ENCODE measurements around the gene VAMP2.

DNA sequence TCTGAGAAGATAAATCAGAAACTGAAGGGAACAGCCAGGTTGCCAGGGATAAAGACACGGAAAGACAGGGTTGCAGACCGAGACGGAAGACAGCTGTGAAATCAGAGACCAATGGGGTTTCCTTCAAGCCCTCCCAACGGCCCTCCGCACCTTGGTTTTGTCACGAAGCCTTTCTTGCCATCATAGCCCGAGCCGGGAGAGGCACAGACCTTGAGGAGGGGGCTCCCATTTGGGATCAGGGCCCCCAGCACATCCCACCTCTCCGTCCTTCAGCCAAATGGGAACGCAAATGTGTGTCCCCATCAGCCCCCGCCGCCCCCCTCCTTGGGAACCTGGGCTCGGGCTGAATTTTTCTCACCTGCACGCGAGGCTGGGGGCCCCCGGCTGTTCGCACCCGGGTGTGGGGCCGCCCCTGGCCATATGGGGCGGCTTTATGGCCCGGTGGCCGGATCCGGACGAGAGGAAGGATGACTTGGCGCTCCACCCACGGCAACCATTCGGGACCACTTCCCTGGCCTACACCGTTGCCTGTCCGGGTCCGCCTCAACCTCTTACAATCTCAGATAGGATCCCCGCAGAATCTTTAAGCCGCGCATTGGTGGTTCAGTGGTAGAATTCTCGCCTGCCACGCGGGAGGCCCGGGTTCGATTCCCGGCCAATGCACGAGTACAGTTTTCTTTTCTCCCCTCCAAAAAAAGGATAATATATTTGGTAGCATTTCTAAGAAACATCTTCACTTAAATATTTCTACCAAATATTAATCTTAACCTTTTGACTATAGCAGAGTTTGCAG is 37.4 kb downstream of the VAMP2 start:
- TF ChIP-seq MAZ (IDR thresholded peaks at IDR 0.05; ENCODE audit: borderline replicate concordance, low read depth, low read length) (no peak), NFE2L2 (IDR thresholded peaks at IDR 0.05; ENCODE audit: low read depth, low read length) (no peak)
- TF ChIP-seq, protein P1, sequence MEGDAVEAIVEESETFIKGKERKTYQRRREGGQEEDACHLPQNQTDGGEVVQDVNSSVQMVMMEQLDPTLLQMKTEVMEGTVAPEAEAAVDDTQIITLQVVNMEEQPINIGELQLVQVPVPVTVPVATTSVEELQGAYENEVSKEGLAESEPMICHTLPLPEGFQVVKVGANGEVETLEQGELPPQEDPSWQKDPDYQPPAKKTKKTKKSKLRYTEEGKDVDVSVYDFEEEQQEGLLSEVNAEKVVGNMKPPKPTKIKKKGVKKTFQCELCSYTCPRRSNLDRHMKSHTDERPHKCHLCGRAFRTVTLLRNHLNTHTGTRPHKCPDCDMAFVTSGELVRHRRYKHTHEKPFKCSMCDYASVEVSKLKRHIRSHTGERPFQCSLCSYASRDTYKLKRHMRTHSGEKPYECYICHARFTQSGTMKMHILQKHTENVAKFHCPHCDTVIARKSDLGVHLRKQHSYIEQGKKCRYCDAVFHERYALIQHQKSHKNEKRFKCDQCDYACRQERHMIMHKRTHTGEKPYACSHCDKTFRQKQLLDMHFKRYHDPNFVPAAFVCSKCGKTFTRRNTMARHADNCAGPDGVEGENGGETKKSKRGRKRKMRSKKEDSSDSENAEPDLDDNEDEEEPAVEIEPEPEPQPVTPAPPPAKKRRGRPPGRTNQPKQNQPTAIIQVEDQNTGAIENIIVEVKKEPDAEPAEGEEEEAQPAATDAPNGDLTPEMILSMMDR (conservative IDR thresholded peaks at IDR 0.05; ENCODE audit: low read depth, low read length): no peak
